Skeletal muscle tissue (tissue), 4 donors: Measurements from ENCODE around the gene VAV3. TPM values are rescaled to one million over a fixed set of nuclear protein-coding genes. Genes with fewer than 3 reads are reported as not detected.

ENCODE experiments used
- H3K27ac ChIP-seq: one replicate; pipeline ENCODE4 v1.7.0; 2013; ENCODE audit warnings: mild to moderate bottlenecking, low read depth, low read length, inconsistent platforms
- H3K27me3 ChIP-seq, 3 donors: one replicate each; pipeline ENCODE4 v1.7.0; 2013; ENCODE audit warnings: low read length in 3 of 3; ENCODE audit not compliant: control insufficient read depth in 3 of 3, insufficient read depth in 3 of 3
- H3K36me3 ChIP-seq, 3 donors: one replicate each; pipeline ENCODE4 v1.7.0; 2013; ENCODE audit warnings: low read length in 3 of 3; ENCODE audit not compliant: control insufficient read depth in 3 of 3, insufficient read depth in 3 of 3
- H3K4me1 ChIP-seq, 3 donors: one replicate each; pipeline ENCODE4 v1.7.0; 2013; ENCODE audit warnings: low read length in 3 of 3, mild to moderate bottlenecking in 3 of 3; ENCODE audit not compliant: control insufficient read depth in 3 of 3, insufficient read depth in 3 of 3
- H3K4me3 ChIP-seq, 3 donors: one replicate each; pipeline ENCODE4 v1.7.0; 2013; ENCODE audit warnings: low read length in 3 of 3
- H3K9ac ChIP-seq, 3 donors: one replicate each; pipeline ENCODE4 v1.7.0; 2013; ENCODE audit warnings: low read length in 3 of 3, mild to moderate bottlenecking in 3 of 3, moderate library complexity in 2 of 3, low read depth in 1 of 3
- H3K9me3 ChIP-seq, 3 donors: one replicate each; pipeline ENCODE4 v1.7.0; 2013; ENCODE audit warnings: low read length in 3 of 3; ENCODE audit not compliant: control insufficient read depth in 3 of 3
- total RNA-seq: library from RNA; depleted of rRNA; stranded (reverse); fragments of >200 nt; gene quantifications from one replicate; pipeline ENCODE4 v1.2.3, GENCODE V29; 2014
- donor health status: Osteomylitis.

The VAV3 gene
- total RNA-seq, 1 donor from 2014 or later = 11.0 TPM

GRCh38 chr1:107604825-107605224 lies 360.2 kb downstream of the VAV3 start:
- no peak overlapping the region for H3K4me3 ChIP-seq
- H3K27me3 ChIP-seq = no peaks in the 10 kb centered on the region
- H3K4me1 ChIP-seq = no peaks in the 10 kb centered on the region
- H3K36me3 ChIP-seq = no peaks in the 10 kb centered on the region
- H3K9me3 ChIP-seq = no peaks in the 10 kb centered on the region
- no peak overlapping the region for H3K9ac ChIP-seq
- H3K27ac ChIP-seq = no peak overlapping the region

GRCh38 chr1:107600607-107601160 lies 364.3 kb downstream of the VAV3 start:
- H3K27ac ChIP-seq = no peak overlapping the region
- H3K9me3 ChIP-seq = no peaks in the 10 kb centered on the region
- no peak overlapping the region for H3K4me3 ChIP-seq
- H3K27me3 ChIP-seq = no peaks in the 10 kb centered on the region
- H3K4me1 ChIP-seq = no peaks in the 10 kb centered on the region
- H3K9ac ChIP-seq = no peak overlapping the region
- H3K36me3 ChIP-seq = no peaks in the 10 kb centered on the region

GRCh38 chr1:107599220-107599619 lies 365.8 kb downstream of the VAV3 start:
- H3K9ac ChIP-seq = no peak overlapping the region
- H3K4me1 ChIP-seq = no peaks in the 10 kb centered on the region
- H3K9me3 ChIP-seq = no peaks in the 10 kb centered on the region
- no peaks in the 10 kb centered on the region for H3K36me3 ChIP-seq
- no peak overlapping the region for H3K4me3 ChIP-seq
- H3K27ac ChIP-seq = no peak overlapping the region
- H3K27me3 ChIP-seq = no peaks in the 10 kb centered on the region

- H3K9ac ChIP-seq = no peak overlapping the region
- no peaks in the 10 kb centered on the region for H3K9me3 ChIP-seq
- no peaks in the 10 kb centered on the region for H3K36me3 ChIP-seq
- H3K27ac ChIP-seq = no peak overlapping the region
- no peaks in the 10 kb centered on the region for H3K27me3 ChIP-seq
- H3K4me1 ChIP-seq = no peaks in the 10 kb centered on the region
- H3K4me3 ChIP-seq = no peak overlapping the region
Measured at GRCh38 chr1:107597290-107597689, 367.7 kb downstream of the VAV3 start.

GRCh38 chr1:107594536-107594935 lies 370.4 kb downstream of the VAV3 start:
- no peaks in the 10 kb centered on the region for H3K36me3 ChIP-seq
- H3K4me3 ChIP-seq = no peak overlapping the region
- no peak overlapping the region for H3K27ac ChIP-seq

GRCh38 chr1:107593501-107594209 lies 371.3 kb downstream of the VAV3 start:
- no peak overlapping the region for H3K27ac ChIP-seq
- no peaks in the 10 kb centered on the region for H3K9me3 ChIP-seq
- H3K4me1 ChIP-seq = no peaks in the 10 kb centered on the region
- no peaks in the 10 kb centered on the region for H3K36me3 ChIP-seq
- H3K27me3 ChIP-seq = no peaks in the 10 kb centered on the region
- no peak overlapping the region for H3K4me3 ChIP-seq
- no peak overlapping the region for H3K9ac ChIP-seq

More at GRCh38 chr1:107594536-107594935, 370.4 kb downstream of the VAV3 start:
- Histone ChIP-seq H3K9me3 (no peaks in the 10 kb centered on the region), H3K4me1 (no peaks in the 10 kb centered on the region), H3K27me3 (no peaks in the 10 kb centered on the region), H3K9ac (no peak overlapping the region)

GRCh38 chr1:107590900-107591622 lies 373.9 kb downstream of the VAV3 start:
- no peaks in the 10 kb centered on the region for H3K36me3 ChIP-seq
- H3K9ac ChIP-seq = no peak overlapping the region
- H3K4me1 ChIP-seq = no peaks in the 10 kb centered on the region
- H3K27ac ChIP-seq = no peak overlapping the region
- no peaks in the 10 kb centered on the region for H3K27me3 ChIP-seq
- H3K4me3 ChIP-seq = no peak overlapping the region
- H3K9me3 ChIP-seq = no peaks in the 10 kb centered on the region

- no peaks in the 10 kb centered on the region for H3K27me3 ChIP-seq
- no peak overlapping the region for H3K9ac ChIP-seq
- H3K4me3 ChIP-seq = no peak overlapping the region
- H3K9me3 ChIP-seq = no peaks in the 10 kb centered on the region
- H3K27ac ChIP-seq = no peak overlapping the region
- no peaks in the 10 kb centered on the region for H3K4me1 ChIP-seq
- no peaks in the 10 kb centered on the region for H3K36me3 ChIP-seq
Measured at GRCh38 chr1:107590087-107590486, 374.9 kb downstream of the VAV3 start.

GRCh38 chr1:107588321-107588720 lies 376.7 kb downstream of the VAV3 start:
- Histone ChIP-seq H3K27ac (no peak overlapping the region), H3K36me3 (no peaks in the 10 kb centered on the region), H3K27me3 (no peaks in the 10 kb centered on the region), H3K4me1 (no peaks in the 10 kb centered on the region), H3K9me3 (no peaks in the 10 kb centered on the region), H3K4me3 (no peak overlapping the region), H3K9ac (no peak overlapping the region)

GRCh38 chr1:107575226-107575625 lies 389.8 kb downstream of the VAV3 start:
- no peak overlapping the region for H3K4me3 ChIP-seq
- no peaks in the 10 kb centered on the region for H3K4me1 ChIP-seq
- no peaks in the 10 kb centered on the region for H3K27me3 ChIP-seq
- no peak overlapping the region for H3K9ac ChIP-seq
- H3K9me3 ChIP-seq = no peaks in the 10 kb centered on the region
- no peaks in the 10 kb centered on the region for H3K36me3 ChIP-seq
- no peak overlapping the region for H3K27ac ChIP-seq
